PFSK-1 (cell line): ENCODE results near the gene CD226.

ENCODE experiments used
- FOXP2 ChIP-seq: optimal IDR thresholded peaks from 2 replicates; pipeline ENCODE3; 2011; ENCODE audit warnings: borderline replicate concordance, control low read depth, inconsistent platforms; ENCODE audit not compliant: insufficient read depth; ENCODE audit errors: extremely low read length, extremely low read depth
- POLR2AphosphoS5 ChIP-seq: IDR thresholded peaks from 2 replicates; pipeline ENCODE4 v1.6.1; 2012; ENCODE audit warnings: low read depth, mild to moderate bottlenecking, control low read depth, low read length, moderate library complexity
- REST ChIP-seq, 2 experiments: IDR thresholded peaks; 2 replicates each; pipeline versions ENCODE4 v1.6.1 to v1.8.0; 2011 to 2012; ENCODE audit warnings: low read depth in 2 of 2, low read length in 2 of 2, control low read depth in 1 of 2, inconsistent platforms in 1 of 2, mild to moderate bottlenecking in 1 of 2, moderate library complexity in 1 of 2; ENCODE audit not compliant: insufficient read depth in 1 of 2
- TAF1 ChIP-seq: IDR thresholded peaks from 2 replicates; pipeline ENCODE4 v1.6.1; 2012; ENCODE audit warnings: low read length, control low read depth, borderline replicate concordance; ENCODE audit not compliant: insufficient read depth

DNA sequence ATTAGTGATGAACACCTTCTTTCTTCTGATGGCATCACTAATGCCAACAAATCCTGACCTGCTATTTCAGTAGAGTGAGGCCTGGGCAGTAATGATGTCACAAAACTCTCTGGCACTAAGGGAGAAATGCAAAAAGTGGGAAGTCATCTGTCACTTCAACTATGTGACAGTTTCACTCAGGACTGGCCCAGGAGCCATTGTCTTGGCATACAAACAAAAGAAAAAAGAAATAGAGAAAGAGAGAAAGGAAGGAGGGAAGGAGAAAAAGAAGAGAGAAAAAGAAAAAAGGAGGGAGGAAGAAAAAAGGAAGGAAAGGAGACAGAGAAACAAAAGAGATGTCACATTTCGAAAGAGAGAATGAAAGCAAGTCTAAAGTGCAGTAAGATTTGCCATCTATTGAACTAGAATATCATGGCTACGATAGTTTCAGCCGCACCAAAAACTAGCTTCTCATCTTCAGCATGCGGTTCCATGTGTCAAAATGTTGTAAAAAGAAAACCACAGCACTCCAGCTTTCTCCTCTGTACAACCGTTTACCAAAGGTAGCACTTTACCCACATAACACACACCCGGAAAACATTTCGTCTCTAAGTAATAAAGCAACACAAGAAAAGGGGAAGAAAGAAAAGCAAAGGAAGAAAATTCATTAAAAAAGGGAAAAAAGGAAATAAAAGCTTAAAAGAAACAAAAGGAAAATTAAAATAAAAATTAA lies 50.1 kb downstream of the CD226 start:
- no peak for TF ChIP-seq POLR2AphosphoS5
- no peak for TF ChIP-seq REST (IDR thresholded peaks at IDR 0.05; ENCODE audit: insufficient read depth in 1 of 2, low read depth in 2 of 2, low read length in 2 of 2)
- no peak for TF ChIP-seq TAF1
- TF ChIP-seq FOXP2, result no peak
